Parietal lobe (tissue), 2 donors: ENCODE measurements around the gene NEK4. TPM values are rescaled to one million over a fixed set of nuclear protein-coding genes. Genes with fewer than 3 reads are reported as not detected.

Experiments used
- small RNA-seq: library from RNA; depleted of rRNA; stranded (forward); fragments of <200 nt; gene quantifications from one replicate; pipeline ENCODE3, GENCODE V24; 2014; ENCODE audit warnings: low replicate concordance
- total RNA-seq: library from RNA; depleted of rRNA; stranded (reverse); fragments of >200 nt; gene quantifications from one replicate; pipeline ENCODE4 v1.2.3, GENCODE V29; 2014

NEK4 gene
- 62.6 TPM for total RNA-seq

GRCh38 chr3:52770496-52771333 is at the start of gene NEK4:
Gene NEK4 (minus strand): TSS chr3:52770940. CDS start chr3:52770746, 194 bp downstream.

DNA sequence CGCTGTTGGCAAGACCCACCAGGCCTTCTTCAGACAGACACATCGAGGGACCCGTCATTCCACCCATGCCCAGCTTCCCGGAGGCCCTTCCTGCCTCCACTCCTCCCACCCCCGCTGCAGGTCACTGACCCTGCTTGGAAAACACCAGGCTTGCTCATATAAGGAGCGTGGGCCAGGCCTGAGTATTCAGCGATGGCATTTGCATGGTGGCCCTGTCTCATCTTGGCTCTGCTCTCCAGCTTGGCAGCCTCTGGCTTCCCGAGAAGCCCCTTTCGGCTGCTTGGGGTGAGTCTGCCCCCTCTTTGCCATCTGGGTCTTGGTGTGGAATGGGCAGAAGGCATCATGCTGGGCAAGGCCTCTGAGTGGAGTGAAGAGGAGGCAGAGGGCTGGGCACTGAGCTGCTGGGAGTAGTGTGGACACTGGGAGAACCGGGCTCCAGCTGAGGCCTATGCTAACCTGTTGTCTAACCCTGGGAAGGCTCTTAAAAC is 23.9 kb upstream of the NEK4 start, which contains the start of gene ITIH3:
Gene ITIH3, plus strand, starts transcription at position 185 of the 488 bp plus-strand sequence. Its CDS starts 8 bp downstream, at position 193.

GRCh38 chr3:52777127-52777958 is 6.6 kb upstream of the NEK4 start, which contains the start of gene ITIH1:
Gene ITIH1 (plus strand): TSS chr3:52777599. CDS start chr3:52777616, 17 bp downstream.

GRCh38 chr3:52705688-52706686 is 64.8 kb downstream of the NEK4 start, which contains the start of the genes GLT8D1 and SPCS1:
Gene GLT8D1 (minus strand): TSS chr3:52705791. CDS start chr3:52700460, 5,331 bp downstream.
Gene SPCS1 (plus strand): TSS chr3:52706106. CDS start chr3:52706247, 141 bp downstream.

GRCh38 chr3:52685709-52686691 is 84.7 kb downstream of the NEK4 start, which contains the start of the genes GNL3 and PBRM1:
Gene GNL3 (plus strand): TSS chr3:52686032. CDS start chr3:52686093, 61 bp downstream.
Gene PBRM1 (minus strand): TSS chr3:52685913.

Small RNA genes within 50 kb of the gene (small RNA-seq; reads per million reads assigned to genes)
- gene AC006254.2, result not detected
- gene RF00569, result 1,590 reads per million, percentile 99 among the genes with 10 or more reads in this experiment
- not detected for gene RF01183
- gene SNORD19, result 0.58 reads per million, percentile 53 among the genes with 10 or more reads in this experiment
- gene SNORD19B, result not detected
- 4,267 reads per million, percentile 100 among the genes with 10 or more reads in this experiment for gene SNORD69

Other genes with a start within 250 kb of the NEK4 start
- 71.7 TPM for gene NT5DC2, start 237.1 kb downstream of the NEK4 start, total RNA-seq
- gene UQCC5, start 234.3 kb downstream of the NEK4 start, total RNA-seq, result 5.0 TPM
- 279 TPM for gene PBRM1, start 85.0 kb downstream of the NEK4 start, total RNA-seq
- gene GNL3, start 84.9 kb downstream of the NEK4 start, total RNA-seq, result 76.1 TPM
- 68.5 TPM for gene GLT8D1, start 65.1 kb downstream of the NEK4 start, total RNA-seq
- gene SPCS1, start 64.8 kb downstream of the NEK4 start, total RNA-seq, result 31.6 TPM
- not detected for gene ITIH1, start 6.7 kb upstream of the NEK4 start, total RNA-seq
- gene ITIH3, start 23.9 kb upstream of the NEK4 start, total RNA-seq, result not detected
- gene ITIH4, start 59.7 kb upstream of the NEK4 start, total RNA-seq, result 17.8 TPM
- gene MUSTN1, start 64.1 kb upstream of the NEK4 start, total RNA-seq, result not detected
- gene STIMATE, start 126.6 kb upstream of the NEK4 start, total RNA-seq, result 16.3 TPM